HEK293 (cell line): ENCODE measurements around the gene MFSD1.

ENCODE experiments used
- CTCF ChIA-PET: fragments of 350-600 bp; formaldehyde crosslinking; extraction: SDS; loops from one replicate; lab custom pipeline; 2021; ENCODE audit warnings: antibody characterized with exemption; lab: Yijun Ruan, JAX
- POLR2A ChIA-PET: fragments of 300-600 bp; formaldehyde crosslinking; extraction: SDS; loops from one replicate; lab custom pipeline; 2020; ENCODE audit warnings: antibody characterized with exemption, inconsistent platforms; lab: Yijun Ruan, JAX
- H3K27ac ChIP-seq: fragments of 200-500 bp; sonication (Bioruptor generic); 2 replicates; pipeline ENCODE4 v1.5.1; 2014; ENCODE audit warnings: low read depth, low read length, control low read depth, inconsistent platforms; ENCODE audit errors: extremely low read depth
- H3K36me3 ChIP-seq, 2 experiments: fragments of 200-500 bp in 1 of 2; sonication (Bioruptor generic) in 1 of 2; 1 replicate in 1 of 2; 2 replicates in 1 of 2; pipeline ENCODE4 v1.5.1; 2014 to 2017; ENCODE audit warnings: inconsistent platforms in 2 of 2, low read length in 2 of 2; ENCODE audit not compliant: control insufficient read depth in 2 of 2, insufficient read depth in 1 of 2
- H3K4me1 ChIP-seq: fragments of 200-500 bp; sonication (Bioruptor generic); 2 replicates; pipeline ENCODE4 v1.5.1; 2014; ENCODE audit warnings: mild to moderate bottlenecking, low read length, inconsistent platforms; ENCODE audit not compliant: control insufficient read depth, insufficient read depth
- H3K4me3 ChIP-seq: 2 replicates; pipeline ENCODE4 v1.5.1; 2011; ENCODE audit warnings: low read depth, mild to moderate bottlenecking, control low read depth, low read length, moderate library complexity
- H3K9me3 ChIP-seq: fragments of 200-500 bp; sonication (Bioruptor generic); 2 replicates; pipeline ENCODE4 v1.5.1; 2014; ENCODE audit warnings: low read depth, low read length, inconsistent platforms; ENCODE audit not compliant: control insufficient read depth, insufficient read depth
- KLF10 ChIP-seq: fragments of 450-650 bp; IDR thresholded peaks from 2 replicates; pipeline ENCODE4 v1.5.1; 2018; ENCODE audit warnings: missing biosample characterization, mild to moderate bottlenecking, missing genetic modification characterization
- KLF7 ChIP-seq: fragments of 450-650 bp; formaldehyde crosslinking; IDR thresholded peaks from 2 replicates; pipeline ENCODE4 v1.5.1; 2016; ENCODE audit warnings: missing biosample characterization, missing genetic modification characterization, borderline replicate concordance
- TCF7L2 ChIP-seq: IDR thresholded peaks from 2 replicates; pipeline ENCODE4 v1.6.1; 2011; ENCODE audit warnings: low read depth, mild to moderate bottlenecking, inconsistent platforms, low read length, moderate library complexity, borderline replicate concordance
- ZBTB7A ChIP-seq: fragments of 450-650 bp; formaldehyde crosslinking; IDR thresholded peaks from 2 replicates; pipeline ENCODE4 v1.5.1; 2016; ENCODE audit warnings: low read depth, missing biosample characterization, missing genetic modification characterization
- ZNF155 ChIP-seq: fragments of 450-650 bp; formaldehyde crosslinking; IDR thresholded peaks from 2 replicates; pipeline ENCODE4 v1.5.1; 2016; ENCODE audit warnings: missing biosample characterization, missing genetic modification characterization
- ZNF341 ChIP-seq: fragments of 450-650 bp; formaldehyde crosslinking; IDR thresholded peaks from 2 replicates; pipeline ENCODE4; 2016; ENCODE audit warnings: low read depth, missing biosample characterization, missing genetic modification characterization
- ZNF350 ChIP-seq: fragments of 450-650 bp; formaldehyde crosslinking; IDR thresholded peaks from 2 replicates; pipeline ENCODE4 v1.5.0; 2017; ENCODE audit warnings: missing biosample characterization, mild to moderate bottlenecking, missing genetic modification characterization
- ZNF398 ChIP-seq: fragments of 450-650 bp; formaldehyde crosslinking; IDR thresholded peaks from 2 replicates; pipeline ENCODE4 v1.5.1; 2017; ENCODE audit warnings: missing biosample characterization, missing genetic modification characterization
- ZNF48 ChIP-seq: fragments of 450-650 bp; formaldehyde crosslinking; IDR thresholded peaks from 2 replicates; pipeline ENCODE4 v1.5.1; 2016; ENCODE audit warnings: missing biosample characterization, missing genetic modification characterization
- ZNF501 ChIP-seq: fragments of 450-650 bp; formaldehyde crosslinking; IDR thresholded peaks from 2 replicates; pipeline ENCODE4 v1.5.1; 2016; ENCODE audit warnings: missing biosample characterization, missing genetic modification characterization
- ZNF529 ChIP-seq: fragments of 450-650 bp; formaldehyde crosslinking; IDR thresholded peaks from 2 replicates; pipeline ENCODE4 v1.5.1; 2017; ENCODE audit warnings: missing genetic modification characterization, missing biosample characterization; ENCODE audit not compliant: insufficient replicate concordance
- ZNF549 ChIP-seq: fragments of 450-650 bp; IDR thresholded peaks from 2 replicates; pipeline ENCODE4 v1.5.1; 2018; ENCODE audit warnings: missing biosample characterization, missing genetic modification characterization, mild to moderate bottlenecking, inconsistent platforms, moderate library complexity
- ZNF626 ChIP-seq: fragments of 450-650 bp; sonication (Bioruptor Pico); formaldehyde crosslinking; IDR thresholded peaks from 2 replicates; pipeline ENCODE4 v1.5.1; 2018; ENCODE audit warnings: missing biosample characterization, missing genetic modification characterization, inconsistent platforms
- TF ChIP-seq, protein P1 (sequence below): fragments of 450-650 bp; formaldehyde crosslinking; IDR thresholded peaks from 2 replicates; pipeline ENCODE4 v1.5.1; 2016; ENCODE audit warnings: missing biosample characterization, missing genetic modification characterization
- TF ChIP-seq, protein P2 (sequence below): fragments of 450-650 bp; IDR thresholded peaks from 2 replicates; pipeline ENCODE4 v1.5.1; 2018; ENCODE audit warnings: missing biosample characterization, missing genetic modification characterization
- TF ChIP-seq, protein P3 (sequence below): fragments of 450-650 bp; formaldehyde crosslinking; IDR thresholded peaks from 2 replicates; pipeline ENCODE4 v1.5.1; 2016; ENCODE audit warnings: missing biosample characterization, missing genetic modification characterization

The MFSD1 gene

DNA sequence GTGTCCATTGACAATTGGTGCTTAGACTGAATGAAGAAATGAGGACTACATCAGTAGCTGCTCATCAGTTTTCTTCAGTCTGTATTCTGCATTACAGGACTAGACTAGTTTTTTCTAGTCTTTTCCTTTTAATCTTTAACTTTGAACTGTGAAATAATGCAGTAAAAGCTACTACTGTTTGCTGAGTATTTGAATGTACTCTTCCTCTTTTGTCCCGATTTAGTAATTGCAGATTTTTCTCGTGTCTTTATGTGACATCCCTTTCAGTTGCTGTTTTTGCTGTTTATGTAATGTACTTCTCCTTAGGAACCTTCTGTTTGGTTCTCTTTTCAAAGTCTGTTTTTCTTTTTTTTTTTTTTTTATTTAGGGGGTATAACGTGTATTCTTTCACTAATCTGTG is 17.4 kb downstream of the MFSD1 start (continued):
- TF ChIP-seq ZNF398 (tag by site-specific recombination), result no peak
- TF ChIP-seq, protein P1, sequence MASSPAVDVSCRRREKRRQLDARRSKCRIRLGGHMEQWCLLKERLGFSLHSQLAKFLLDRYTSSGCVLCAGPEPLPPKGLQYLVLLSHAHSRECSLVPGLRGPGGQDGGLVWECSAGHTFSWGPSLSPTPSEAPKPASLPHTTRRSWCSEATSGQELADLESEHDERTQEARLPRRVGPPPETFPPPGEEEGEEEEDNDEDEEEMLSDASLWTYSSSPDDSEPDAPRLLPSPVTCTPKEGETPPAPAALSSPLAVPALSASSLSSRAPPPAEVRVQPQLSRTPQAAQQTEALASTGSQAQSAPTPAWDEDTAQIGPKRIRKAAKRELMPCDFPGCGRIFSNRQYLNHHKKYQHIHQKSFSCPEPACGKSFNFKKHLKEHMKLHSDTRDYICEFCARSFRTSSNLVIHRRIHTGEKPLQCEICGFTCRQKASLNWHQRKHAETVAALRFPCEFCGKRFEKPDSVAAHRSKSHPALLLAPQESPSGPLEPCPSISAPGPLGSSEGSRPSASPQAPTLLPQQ (tag by site-specific recombination), result no peak
- TF ChIP-seq, protein P2, sequence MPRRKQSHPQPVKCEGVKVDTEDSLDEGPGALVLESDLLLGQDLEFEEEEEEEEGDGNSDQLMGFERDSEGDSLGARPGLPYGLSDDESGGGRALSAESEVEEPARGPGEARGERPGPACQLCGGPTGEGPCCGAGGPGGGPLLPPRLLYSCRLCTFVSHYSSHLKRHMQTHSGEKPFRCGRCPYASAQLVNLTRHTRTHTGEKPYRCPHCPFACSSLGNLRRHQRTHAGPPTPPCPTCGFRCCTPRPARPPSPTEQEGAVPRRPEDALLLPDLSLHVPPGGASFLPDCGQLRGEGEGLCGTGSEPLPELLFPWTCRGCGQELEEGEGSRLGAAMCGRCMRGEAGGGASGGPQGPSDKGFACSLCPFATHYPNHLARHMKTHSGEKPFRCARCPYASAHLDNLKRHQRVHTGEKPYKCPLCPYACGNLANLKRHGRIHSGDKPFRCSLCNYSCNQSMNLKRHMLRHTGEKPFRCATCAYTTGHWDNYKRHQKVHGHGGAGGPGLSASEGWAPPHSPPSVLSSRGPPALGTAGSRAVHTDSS (tag by site-specific recombination), result no peak
- no peak for TF ChIP-seq ZBTB7A (tag by site-specific recombination)
- no peak for TF ChIP-seq ZNF350 (tag by site-specific recombination)
- TF ChIP-seq ZNF341 (tag by site-specific recombination), result no peak
- no peak for TF ChIP-seq KLF10 (tag by site-specific recombination)
- TF ChIP-seq, protein P3, sequence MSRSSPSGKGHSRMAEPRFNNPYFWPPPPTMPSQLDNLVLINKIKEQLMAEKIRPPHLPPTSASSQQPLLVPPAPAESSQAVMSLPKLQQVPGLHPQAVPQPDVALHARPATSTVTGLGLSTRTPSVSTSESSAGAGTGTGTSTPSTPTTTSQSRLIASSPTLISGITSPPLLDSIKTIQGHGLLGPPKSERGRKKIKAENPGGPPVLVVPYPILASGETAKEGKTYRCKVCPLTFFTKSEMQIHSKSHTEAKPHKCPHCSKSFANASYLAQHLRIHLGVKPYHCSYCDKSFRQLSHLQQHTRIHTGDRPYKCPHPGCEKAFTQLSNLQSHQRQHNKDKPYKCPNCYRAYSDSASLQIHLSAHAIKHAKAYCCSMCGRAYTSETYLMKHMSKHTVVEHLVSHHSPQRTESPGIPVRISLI (tag by site-specific recombination), result no peak

- Histone ChIP-seq H3K4me3 (no peak overlapping the region), H3K9me3 (no peaks in the 10 kb centered on the region), H3K36me3 (peaks cover 0 to 27% of the 10 kb centered on the region in 2 experiments; a peak in 1 of 3 replicates), H3K27ac (no peak overlapping the region), H3K4me1 (no peaks in the 10 kb centered on the region)
- ChIA-PET CTCF (interaction anchor here (0.6 kb wide), 1 partner anchor 432 kb away, joined by 11 read pairs; no protein-coding TSS in a partner anchor), POLR2A (no interaction called here)
- TF ChIP-seq ZNF48 (tag by site-specific recombination), result no peak
- no peak for TF ChIP-seq ZNF549 (tag by site-specific recombination)
- no peak for TF ChIP-seq ZNF341 (tag by site-specific recombination)
- TF ChIP-seq ZNF529 (tag by site-specific recombination), result no peak
- TF ChIP-seq ZNF501 (tag by site-specific recombination), result no peak
- no peak for TF ChIP-seq ZNF626 (tag by site-specific recombination)
These were observed 18.7 kb downstream of the MFSD1 start for GRCh38 chr3:158820521-158820920.

- ChIA-PET POLR2A (no interaction called here), CTCF (no interaction called here)
- Histone ChIP-seq H3K4me1 (no peaks in the 10 kb centered on the region), H3K4me3 (no peak overlapping the region), H3K36me3 (peaks cover 0 to 27% of the 10 kb centered on the region in 2 experiments; a peak in 1 of 3 replicates), H3K27ac (no peak overlapping the region), H3K9me3 (no peaks in the 10 kb centered on the region)
- TF ChIP-seq ZNF549 (tag by site-specific recombination) (no peak), ZNF155 (no peak), TCF7L2 (no peak), KLF7 (tag by site-specific recombination) (no peak)
These were observed 20.0 kb downstream of the MFSD1 start for GRCh38 chr3:158821847-158822246.
